WERI-Rb-1 (cell line): Measurements from ENCODE around the gene FATE1.
A peak's percentile ranks its signal among the peaks of the same experiment; 100 is the strongest.

Source experiments
- DNase-seq: peaks from one replicate; pipeline ENCODE4 v3.0.0-alpha.2; 2020
- H3K27ac ChIP-seq: fragments of 250-450 bp; sonication (Bioruptor Pico); 2 replicates; pipeline ENCODE4 v1.5.1; 2020; ENCODE audit warnings: mild to moderate bottlenecking, moderate library complexity
- H3K27me3 ChIP-seq: fragments of 250-450 bp; sonication (Bioruptor Pico); 2 replicates; pipeline ENCODE4 v1.5.1; 2021; ENCODE audit warnings: mild to moderate bottlenecking, low read depth, moderate library complexity; ENCODE audit not compliant: insufficient read depth, severe bottlenecking
- H3K36me3 ChIP-seq: fragments of 250-450 bp; sonication (Bioruptor Pico); 2 replicates; pipeline ENCODE4 v1.5.1; 2020; ENCODE audit warnings: mild to moderate bottlenecking, moderate library complexity
- H3K4me3 ChIP-seq: 2 replicates; pipeline ENCODE4 v1.5.1; 2011; ENCODE audit warnings: low read depth, mild to moderate bottlenecking, control low read depth, low read length
- H3K9me3 ChIP-seq: fragments of 250-450 bp; sonication (Bioruptor Pico); 2 replicates; pipeline ENCODE4 v1.5.1; 2021; ENCODE audit warnings: mild to moderate bottlenecking, moderate library complexity; ENCODE audit not compliant: severe bottlenecking
- CTCF ChIP-seq: IDR thresholded peaks from 2 replicates; pipeline ENCODE4 v1.5.1; 2011; ENCODE audit warnings: low read depth, mild to moderate bottlenecking, control low read depth, inconsistent platforms, low read length

Gene FATE1

GRCh38 chrX:151754047-151754429 lies 38.2 kb downstream of the FATE1 start:
- Histone ChIP-seq H3K9me3 (no peaks in the 10 kb centered on the region), H3K27me3 (peaks cover 65% of the 10 kb centered on the region), H3K4me3 (no peak overlapping the region), H3K36me3 (no peaks in the 10 kb centered on the region), H3K27ac (no peak overlapping the region)
- TF ChIP-seq CTCF, result no peak
- no peak for DNase-seq

DNA sequence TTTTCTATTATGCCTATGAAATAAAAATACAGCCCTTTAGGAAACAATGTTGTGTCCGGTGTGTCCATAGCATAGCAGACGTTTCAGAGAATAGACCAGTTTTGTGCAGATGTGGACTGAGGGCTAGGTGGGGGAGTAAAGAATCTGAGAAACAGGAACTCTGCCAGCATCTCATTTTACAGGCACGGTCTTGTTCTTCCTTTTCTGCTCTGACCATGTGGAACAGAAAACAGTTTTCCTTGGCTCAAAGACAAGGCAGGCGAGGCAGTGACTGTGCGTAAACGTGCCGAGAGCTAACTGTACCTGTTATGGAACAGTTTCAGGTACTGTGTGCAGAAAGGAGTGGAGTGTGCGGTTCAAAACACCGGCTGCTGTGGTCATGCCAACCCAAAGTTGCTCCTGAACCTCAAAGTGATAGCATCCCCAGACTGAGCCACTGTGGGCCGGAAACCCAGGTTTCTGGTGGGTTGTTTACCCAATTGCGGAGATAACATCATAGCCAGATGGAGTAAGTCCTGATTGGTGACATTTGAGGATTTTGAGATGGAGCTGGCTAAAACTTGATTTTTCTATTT lies 38.9 kb downstream of the FATE1 start:
- H3K27me3 ChIP-seq, result peaks cover 65% of the 10 kb centered on the region
- no peaks in the 10 kb centered on the region for H3K9me3 ChIP-seq
- no peak overlapping the region for H3K4me3 ChIP-seq
- H3K36me3 ChIP-seq, result no peaks in the 10 kb centered on the region
- DNase-seq, result no peak
- H3K27ac ChIP-seq, result no peak overlapping the region
- TF ChIP-seq CTCF, result no peak

DNA sequence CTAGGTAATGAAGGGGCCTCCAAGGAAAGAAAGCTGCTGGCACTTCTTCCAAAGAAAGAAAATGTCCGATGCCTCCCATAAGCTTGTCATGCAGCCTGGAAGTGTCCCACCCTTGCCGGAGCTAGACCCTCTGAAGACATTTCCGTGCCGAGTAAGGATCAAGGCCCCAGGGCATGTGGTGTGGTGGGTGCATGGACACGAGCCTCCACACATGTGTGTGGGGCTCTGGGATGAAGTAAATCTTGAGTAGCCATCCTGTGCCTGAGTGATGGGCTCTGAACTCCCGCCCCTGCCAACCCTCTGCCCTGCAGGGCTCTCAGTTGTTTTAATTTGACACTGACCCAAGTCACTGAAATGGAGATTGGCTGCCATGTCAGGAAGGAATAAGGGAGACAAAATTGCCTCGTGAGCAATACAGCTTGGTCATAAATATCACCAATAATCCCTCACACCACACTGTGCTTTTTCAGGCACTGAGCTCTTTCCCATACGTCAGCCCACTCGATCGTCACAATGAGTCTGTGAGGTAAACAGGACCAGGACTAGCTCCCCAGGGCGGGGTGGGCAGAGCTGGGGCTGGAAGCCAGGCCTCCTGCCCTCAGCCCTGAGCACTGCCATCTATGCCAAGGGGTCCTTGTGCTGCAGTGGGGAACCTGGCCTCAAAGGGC lies 43.3 kb downstream of the FATE1 start:
- no peak for TF ChIP-seq CTCF
- peaks cover 67% of the 10 kb centered on the region for H3K27me3 ChIP-seq
- no peak for DNase-seq
- no peak overlapping the region for H3K4me3 ChIP-seq
- no peak overlapping the region for H3K27ac ChIP-seq
- no peaks in the 10 kb centered on the region for H3K36me3 ChIP-seq
- no peaks in the 10 kb centered on the region for H3K9me3 ChIP-seq

- Histone ChIP-seq H3K27ac (no peak overlapping the region), H3K36me3 (no peaks in the 10 kb centered on the region), H3K4me3 (no peak overlapping the region), H3K9me3 (no peaks in the 10 kb centered on the region), H3K27me3 (peaks cover 58% of the 10 kb centered on the region)
- peak; percentile 16; the same call in 1 of the 2 replicates for TF ChIP-seq CTCF
- DNase-seq, result peak; percentile 29
Measured at GRCh38 chrX:151762802-151763201, 47.0 kb downstream of the FATE1 start.

GRCh38 chrX:151763711-151764110 lies 47.9 kb downstream of the FATE1 start:
- H3K9me3 ChIP-seq, result no peaks in the 10 kb centered on the region
- peaks cover 59% of the 10 kb centered on the region for H3K27me3 ChIP-seq
- H3K27ac ChIP-seq, result no peak overlapping the region
- no peak overlapping the region for H3K4me3 ChIP-seq
- DNase-seq, result no peak
- TF ChIP-seq CTCF, result no peak
- no peaks in the 10 kb centered on the region for H3K36me3 ChIP-seq

DNA sequence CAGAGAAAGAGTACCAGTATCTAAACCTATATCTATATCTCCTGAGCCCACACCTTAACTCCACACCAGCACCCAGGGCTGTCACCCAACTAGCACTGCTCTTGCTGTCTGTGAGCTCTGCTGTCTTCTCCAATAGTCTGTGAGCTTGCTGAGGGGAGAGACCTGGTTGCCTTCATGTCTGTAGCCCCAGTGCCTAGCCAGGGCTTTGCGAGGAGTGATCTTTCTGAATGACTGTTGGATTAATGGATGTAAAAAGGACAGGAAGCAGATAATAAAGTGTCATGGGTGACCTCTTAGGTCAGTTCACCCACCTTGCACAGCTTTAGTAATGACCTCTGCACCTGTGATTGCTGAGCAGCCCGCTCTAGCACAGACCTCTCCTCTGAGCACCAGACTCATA lies 49.2 kb downstream of the FATE1 start:
- no peaks in the 10 kb centered on the region for H3K9me3 ChIP-seq
- no peak overlapping the region for H3K4me3 ChIP-seq
- H3K27me3 ChIP-seq, result peaks cover 50% of the 10 kb centered on the region
- DNase-seq, result no peak
- H3K27ac ChIP-seq, result no peak overlapping the region
- no peaks in the 10 kb centered on the region for H3K36me3 ChIP-seq
- no peak for TF ChIP-seq CTCF
